KBM-7 (cell line): Measurements from ENCODE around the gene MTHFD2L.
"Not testable (repeated sequence)": the region's sequence is repeated elsewhere in the genome, so short reads cannot be mapped to it uniquely, and the experiment has no call there.

Experiments
- DNase-seq: peaks from one replicate; pipeline ENCODE4 v3.0.0-alpha.2; 2015
- in situ Hi-C: fragments of 300-500 bp; cut with MboI; formaldehyde crosslinking; loops from 2 replicates; pipeline ENCODE4 v1.14.3; 2020; ENCODE audit warnings: low sequenced_read_pairs, low pct_unique_long_range_greater_than_20kb, mixed read lengths

The MTHFD2L gene

DNA sequence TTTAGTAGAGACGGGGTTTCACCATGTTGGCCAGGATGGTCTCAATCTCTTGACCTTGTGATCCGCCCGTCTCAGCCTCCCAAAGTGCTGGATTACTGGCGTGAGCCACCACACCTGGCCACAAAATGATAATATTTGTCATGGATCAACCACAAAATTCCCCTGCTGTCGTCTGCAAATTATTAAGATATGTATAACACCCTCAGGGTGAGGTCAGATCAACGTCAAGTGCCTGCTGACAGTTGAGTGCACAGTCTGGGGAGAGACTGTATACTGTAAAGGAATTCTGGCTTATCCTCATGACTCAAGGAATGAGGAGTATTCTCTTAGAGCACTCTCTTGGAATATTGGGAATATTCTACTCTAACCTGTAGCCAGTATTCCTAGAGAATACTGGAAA, 161.6 kb downstream of the MTHFD2L start:
- in situ Hi-C loops, result no loop called here
- no peak for DNase-seq

DNA sequence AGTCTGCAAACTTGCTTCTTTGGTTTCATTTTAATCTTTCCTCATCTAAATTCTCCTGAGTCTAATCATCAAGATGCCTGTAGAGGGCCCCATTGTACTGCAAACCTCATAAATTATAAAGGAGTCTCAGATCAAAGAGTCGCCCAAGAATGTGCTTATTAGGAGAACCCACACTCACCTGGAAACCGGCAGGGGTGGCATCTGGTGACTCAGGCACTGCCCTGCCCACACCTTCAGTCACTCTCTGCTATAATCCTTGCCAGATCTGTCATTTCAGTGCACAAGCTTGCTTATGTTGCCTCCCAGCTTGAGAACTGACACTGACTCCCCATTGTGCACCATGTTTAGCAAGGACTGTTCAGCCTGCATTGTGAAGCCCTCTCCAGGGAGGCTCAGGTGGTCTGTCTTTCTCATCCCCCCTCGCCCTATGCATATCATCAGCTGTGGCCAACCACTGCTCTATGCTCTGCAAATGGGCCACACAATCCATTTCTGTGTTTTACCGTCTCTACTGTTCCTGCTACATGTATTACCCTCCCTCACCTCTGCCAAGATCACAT, 162.7 kb downstream of the MTHFD2L start:
- peak; percentile 73 for DNase-seq
- in situ Hi-C loops, result no loop called here

DNA sequence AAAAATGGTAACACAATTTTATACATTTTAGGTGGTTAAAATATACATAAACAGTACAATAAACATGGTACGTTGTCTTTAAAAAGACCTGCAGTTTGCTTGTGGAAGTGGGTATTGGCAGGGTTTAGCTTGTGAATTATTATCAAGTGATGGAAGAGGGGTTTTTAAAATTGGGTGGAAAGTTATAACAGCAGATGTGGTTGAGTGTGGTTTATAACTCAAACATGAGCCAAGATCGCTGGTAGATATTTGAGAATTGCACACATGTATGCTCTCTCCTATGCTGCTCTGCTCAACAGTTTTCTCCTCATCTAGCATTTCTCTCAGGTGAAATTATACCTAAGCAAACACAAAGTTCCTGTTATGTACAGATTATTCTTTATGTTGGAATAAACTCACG, 164.4 kb downstream of the MTHFD2L start:
- no peak for DNase-seq
- in situ Hi-C loops, result no loop called here

DNA sequence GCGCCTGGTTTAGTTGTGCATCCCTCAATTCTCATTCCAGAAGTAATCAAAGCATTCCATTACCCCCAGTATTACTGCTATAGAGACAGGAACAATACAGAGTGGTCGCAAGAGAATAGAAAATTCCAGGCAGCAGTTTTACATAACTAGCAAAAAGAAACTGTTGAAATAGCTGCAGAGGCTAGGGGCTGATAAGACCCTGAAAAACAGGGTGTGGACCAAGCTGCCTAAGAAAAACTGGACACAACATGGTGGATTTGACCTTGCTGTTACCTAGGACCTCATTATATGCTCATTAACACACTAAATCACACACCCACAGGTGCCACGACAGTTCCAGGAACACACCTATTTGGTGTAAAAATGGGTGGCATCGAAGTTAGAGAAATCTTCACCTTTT, 165.7 kb downstream of the MTHFD2L start:
- no peak for DNase-seq
- in situ Hi-C loops, result no loop called here

DNA sequence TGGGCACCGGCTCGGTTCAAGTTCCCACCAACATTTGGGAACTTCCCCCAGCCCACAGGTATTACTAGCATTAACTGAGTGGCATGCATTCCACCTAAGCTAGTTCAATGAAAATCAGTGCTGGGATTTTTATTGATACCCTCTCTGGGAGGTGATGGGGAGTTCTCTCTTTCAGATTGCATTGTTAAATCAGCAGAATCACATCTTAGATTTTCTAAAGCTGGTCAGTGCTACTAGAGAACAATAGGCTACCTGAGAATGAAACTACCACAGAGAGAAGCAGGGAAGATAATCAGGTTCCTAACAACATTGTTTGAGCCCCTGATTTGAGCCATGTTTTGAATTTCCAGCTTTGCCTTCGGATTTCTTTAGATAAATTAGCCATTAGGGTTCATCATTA, 166.3 kb downstream of the MTHFD2L start:
- DNase-seq, result no peak
- in situ Hi-C loops, result no loop called here

DNA sequence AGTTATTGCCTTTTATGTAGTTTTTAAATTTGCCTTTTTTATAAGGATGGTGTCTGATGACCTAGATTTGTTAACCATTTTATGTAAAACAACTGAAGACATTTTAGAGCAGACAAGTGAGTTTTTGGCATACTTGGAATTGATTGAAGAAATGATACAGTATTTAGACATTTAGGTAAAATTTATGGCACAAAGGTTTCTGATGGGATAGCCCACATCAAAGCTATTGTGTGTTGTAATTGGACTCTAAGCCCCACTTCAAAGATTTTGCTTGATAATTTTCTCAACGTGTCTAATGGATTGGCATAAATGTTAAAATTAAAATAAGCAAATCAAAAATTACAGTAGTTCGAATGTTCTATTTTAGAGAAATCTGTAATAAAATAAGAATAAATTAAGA, 168.0 kb downstream of the MTHFD2L start:
- no peak for DNase-seq
- in situ Hi-C loops, result no loop called here

DNA sequence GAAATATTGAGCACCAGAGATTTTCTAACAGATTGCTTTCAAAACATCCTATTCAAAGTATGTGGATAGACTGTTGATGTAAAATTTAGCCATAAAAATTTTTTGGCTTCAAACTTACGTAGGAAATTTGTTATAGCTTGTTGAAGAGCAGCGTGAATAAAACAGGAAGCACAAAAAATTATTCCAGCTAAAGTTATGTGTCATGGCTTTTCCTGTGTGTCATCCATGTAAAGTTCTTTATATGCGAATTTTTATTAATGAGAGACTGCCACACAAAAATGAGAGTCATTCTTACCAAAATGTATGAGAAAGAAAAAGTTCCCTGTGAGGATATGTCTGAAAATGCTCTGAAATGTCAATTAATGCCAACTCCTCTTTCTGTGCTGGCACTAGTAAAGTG, 169.8 kb downstream of the MTHFD2L start:
- DNase-seq, result no peak
- in situ Hi-C loops, result no loop called here

DNA sequence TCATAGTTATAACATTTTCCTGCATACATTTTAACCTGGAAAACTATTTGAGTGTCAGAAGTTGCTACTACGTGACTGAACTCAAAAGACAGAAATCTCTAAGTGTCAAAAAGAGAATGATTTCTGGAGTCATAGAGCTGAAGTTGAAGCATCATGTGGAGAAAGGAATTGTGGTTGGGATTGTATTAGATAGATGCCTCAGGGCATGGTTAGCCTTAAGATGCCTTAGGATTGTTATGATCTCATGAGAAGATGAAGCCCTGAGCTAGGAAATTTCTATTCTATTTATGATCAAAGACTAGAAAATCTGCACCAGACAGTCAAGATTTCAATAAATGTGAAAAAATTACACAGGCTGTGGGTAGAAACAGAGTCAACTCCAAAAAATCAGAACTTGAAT, 170.6 kb downstream of the MTHFD2L start:
- no peak for DNase-seq
- in situ Hi-C loops, result no loop called here

DNA sequence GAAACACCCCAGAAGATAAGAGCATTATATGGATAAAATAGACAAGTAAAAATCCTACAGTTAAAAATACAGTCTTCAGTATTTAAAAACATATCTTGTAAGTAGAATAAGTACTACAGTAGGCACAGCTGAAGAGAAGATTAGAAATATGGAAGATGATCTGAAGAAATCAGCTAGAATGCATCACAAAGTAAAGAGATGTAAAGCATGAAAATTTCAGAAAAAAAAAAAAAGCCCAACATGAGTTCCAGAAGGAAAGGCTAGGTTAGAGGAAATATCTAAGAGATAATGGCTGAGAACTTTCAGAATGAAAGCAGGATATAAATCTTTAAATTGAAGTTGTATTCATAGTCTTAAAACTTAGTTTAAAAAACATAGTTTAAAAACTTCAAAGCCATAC, 171.4 kb downstream of the MTHFD2L start:
- in situ Hi-C loops, result no loop called here

DNA sequence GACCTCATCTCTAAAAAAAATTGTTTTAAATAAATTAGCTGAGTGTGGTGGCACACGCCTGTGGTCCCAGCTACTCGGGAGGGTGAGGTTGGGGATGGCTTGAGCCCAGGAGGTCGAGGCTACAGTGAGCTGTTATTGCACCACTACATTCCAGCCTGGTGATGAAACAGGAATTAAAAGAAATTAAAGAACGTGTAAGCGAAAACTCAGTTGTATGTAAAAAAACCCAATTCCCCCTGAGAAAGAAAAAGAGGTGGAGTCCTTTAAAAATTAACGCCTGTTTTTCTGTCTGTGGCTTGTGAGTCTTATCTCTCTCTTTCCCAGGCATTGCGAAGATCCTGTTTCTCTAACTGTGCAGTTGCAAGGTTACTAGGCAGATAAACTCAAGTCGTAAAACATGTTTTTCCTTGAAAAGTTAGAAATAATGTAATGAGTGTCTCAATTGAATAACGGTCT, 172.4 kb downstream of the MTHFD2L start:
- in situ Hi-C loops, result no loop called here

More for the DNA sequence above, 171.4 kb downstream of the MTHFD2L start:
- DNase-seq, result no peak

DNA sequence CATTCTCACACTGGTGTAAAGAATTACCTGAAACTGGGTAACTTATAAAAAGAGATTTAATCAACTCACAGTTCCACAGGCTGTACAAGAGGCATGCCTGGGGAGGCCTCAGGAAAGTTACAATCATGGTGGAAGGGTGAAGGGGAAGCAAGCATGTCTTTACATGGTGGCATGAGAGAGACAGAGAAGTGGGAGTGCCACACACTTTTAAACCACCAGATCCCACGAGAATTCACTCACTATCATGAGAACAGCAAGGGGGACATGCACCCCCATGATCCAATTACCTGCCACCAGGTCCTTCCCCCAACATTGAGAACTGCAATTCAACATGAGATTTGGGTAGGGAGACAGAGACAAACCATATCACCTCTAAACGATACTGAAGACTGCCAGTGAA, 173.3 kb downstream of the MTHFD2L start:
- in situ Hi-C loops, result no loop called here
- no peak for DNase-seq

More for the DNA sequence above, 172.4 kb downstream of the MTHFD2L start:
- peak; percentile 32 for DNase-seq

DNA sequence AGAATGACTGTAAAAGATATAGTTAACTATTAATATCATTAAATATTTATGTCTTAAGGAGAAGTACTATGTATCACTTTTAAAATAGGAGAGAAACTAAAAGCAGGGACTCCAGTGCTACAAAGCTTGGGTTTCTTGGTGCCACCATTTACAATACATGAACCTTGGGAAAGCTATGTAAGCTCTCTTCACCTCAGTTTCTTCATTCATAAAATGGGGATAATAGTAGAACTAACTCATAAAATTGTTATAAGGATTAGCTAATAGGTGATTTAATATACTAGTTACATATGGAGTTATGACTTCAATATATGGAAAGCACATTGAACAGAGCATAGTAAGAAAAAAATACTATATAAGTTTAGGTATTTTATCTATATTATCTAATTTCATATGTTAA, 174.0 kb downstream of the MTHFD2L start:
- in situ Hi-C loops, result no loop called here
- DNase-seq, result no peak

DNA sequence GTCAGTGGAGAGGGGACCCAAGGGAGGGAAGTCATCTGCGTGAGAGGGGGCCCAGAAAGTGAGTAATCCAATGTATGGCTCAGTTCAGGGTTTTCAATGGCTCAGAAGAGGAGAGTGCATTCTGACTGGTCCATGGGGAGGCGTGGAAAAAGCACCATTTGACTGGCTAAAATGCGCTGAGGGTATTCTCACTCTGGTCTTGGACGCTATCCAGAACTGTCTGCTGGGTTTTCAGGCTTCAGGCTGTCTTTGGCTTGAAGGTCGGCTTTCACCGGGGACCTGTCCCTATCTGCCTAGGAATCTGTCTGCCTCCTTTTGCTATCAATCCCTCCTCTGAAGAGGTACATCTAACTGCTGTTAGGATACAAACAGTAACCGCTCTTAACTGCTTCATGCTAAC, 176.7 kb downstream of the MTHFD2L start:
- in situ Hi-C loops, result no loop called here
- DNase-seq, result no peak

DNA sequence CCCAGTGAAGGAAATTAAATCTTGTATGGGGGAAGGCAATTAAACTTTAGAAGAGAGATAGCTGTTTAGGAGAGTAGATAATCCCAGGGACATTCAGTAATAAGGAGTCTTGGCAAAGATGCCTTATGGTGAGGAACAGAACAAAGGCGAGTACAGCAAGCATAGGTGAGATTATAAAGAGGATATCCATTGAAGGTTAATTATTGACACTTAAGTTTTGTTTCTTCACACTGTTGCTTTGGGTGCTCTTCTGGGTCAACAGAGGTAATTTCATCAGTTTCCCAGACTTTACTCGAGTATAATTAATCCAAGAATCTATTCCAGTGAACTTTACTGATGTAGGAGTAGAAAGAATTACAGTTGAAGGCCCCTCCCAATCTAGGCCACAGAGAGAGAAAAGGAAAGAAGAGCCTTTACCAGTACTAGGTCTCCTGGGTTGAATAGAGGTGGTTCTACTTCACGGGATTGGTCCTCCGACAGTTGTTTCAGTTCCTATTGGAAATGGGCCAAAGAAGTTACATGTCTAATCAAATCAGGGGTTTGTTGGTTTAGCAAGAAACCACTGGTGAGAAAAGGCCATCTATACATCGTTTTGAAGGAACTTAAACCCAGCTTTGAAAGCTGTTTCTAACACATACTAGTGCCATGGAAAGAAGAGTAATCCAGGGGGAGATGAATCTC, 177.6 kb downstream of the MTHFD2L start:
- in situ Hi-C loops, result no loop called here

DNA sequence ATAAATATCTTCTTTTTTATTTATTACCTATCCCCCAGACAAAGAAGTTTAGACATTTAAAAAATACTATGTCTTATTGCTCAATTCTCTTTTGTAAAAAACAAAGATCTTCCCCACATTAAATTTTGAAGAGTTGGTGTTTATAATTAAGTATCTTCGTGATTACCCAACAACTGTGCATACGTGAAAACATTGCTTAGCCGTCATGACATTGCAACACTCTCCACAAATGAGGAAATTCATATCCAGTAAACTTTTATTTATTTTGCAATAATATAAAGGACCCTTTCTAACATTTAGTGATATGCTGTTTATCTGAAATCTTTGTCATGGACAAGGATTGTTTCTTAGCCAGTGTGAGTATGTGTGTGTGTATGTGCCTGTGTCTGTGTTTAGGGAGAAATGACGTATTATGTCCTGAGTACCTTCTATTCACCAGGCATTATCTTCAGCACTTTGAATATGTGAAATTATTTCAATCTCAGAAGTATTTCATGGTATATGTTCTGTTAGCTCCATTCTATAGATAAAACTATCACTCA, 180.9 kb downstream of the MTHFD2L start:
- DNase-seq, result no peak
- in situ Hi-C loops, result no loop called here

More for the DNA sequence above, 177.6 kb downstream of the MTHFD2L start:
- DNase-seq, result no peak

DNA sequence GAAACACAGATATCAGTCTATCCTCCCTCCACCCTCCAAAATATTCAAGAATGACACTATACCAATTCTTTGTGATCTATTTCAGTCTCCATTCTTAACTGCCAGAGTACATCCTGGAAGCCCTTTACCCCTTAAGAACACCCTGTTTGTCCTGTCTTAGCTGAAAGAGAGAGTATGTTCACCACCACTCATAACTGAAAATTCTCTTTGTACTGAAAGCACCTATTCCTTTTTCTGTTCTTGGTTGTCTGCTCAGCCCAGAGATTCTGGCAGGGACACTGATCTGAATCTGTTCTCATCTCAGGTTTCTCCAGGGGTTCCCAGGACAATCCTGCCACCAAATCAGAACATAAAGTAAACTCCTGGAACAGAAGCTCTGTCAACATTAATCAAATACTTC, 181.6 kb downstream of the MTHFD2L start:
- no peak for DNase-seq
- in situ Hi-C loops, result no loop called here

DNA sequence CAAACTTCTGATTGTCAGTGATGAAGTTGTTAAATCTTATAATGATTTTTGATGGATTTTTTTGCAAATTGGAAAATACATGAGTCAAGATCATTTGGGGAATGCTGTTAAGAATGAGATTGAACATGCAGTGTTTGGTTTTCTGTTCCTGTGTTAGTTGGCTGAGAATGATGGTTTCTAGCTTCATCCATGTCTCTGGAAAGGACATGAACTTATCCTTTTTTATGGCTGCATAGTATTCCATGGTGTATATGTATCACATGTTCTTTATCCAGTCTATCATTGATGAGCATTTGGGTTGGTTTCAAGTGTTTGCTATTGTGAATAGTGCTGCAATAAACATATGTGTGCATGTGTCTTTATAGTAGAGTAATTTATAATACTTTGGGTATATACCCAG, 182.5 kb downstream of the MTHFD2L start:
- in situ Hi-C loops, result not testable (repeated sequence)

DNA sequence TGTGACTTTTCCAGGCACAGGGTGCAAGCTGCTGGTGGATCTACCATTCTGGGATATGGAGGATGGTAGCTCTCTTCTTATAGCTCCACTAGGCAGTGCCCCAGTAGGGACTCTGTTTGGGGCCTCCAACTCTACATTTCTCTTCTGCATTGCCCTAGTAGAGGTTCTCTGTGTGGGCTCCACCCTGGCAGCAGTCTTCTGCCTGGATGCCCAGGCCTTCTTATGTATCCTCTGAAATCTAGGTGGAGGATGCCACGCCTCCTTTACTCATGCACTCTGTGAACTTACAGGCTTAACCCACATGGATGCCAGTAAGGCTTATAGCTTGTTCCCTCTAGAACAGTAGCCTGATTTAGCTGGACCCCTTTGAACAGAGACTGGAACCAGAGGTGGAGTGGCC, 186.1 kb downstream of the MTHFD2L start:
- in situ Hi-C loops, result no loop called here
- DNase-seq, result no peak

More for the DNA sequence above, 182.5 kb downstream of the MTHFD2L start:
- DNase-seq, result not testable (repeated sequence)
